ENCODE measurements around the gene DOCK4. TPM values are rescaled to one million over a fixed set of nuclear protein-coding genes. Genes with fewer than 3 reads are reported as not detected.

Gene DOCK4
- total RNA-seq, 1 donor from 2014 or later: 43.5 TPM

GRCh38 chr7:112052993-112053736 is 153.0 kb downstream of the DOCK4 start:
- Histone ChIP-seq H3K4me3 (no peak overlapping the region), H3K9me3 (no peaks in the 10 kb centered on the region), H3K36me3 (no peaks in the 10 kb centered on the region), H3K27ac (no peak overlapping the region), H3K27me3 (no peaks in the 10 kb centered on the region), H3K4me1 (no peaks in the 10 kb centered on the region)
- intact Hi-C loops (cut with DNase I): no loop called here
- TF ChIP-seq CTCF (IDR thresholded peaks at IDR 0.05): no peak
- no peak for DNase-seq (ENCODE audit: low spot score in 2 of 2)

GRCh38 chr7:112052498-112052897 is 153.7 kb downstream of the DOCK4 start:
- intact Hi-C loops (cut with DNase I): no loop called here
- no peak overlapping the region for H3K27ac ChIP-seq
- no peak for TF ChIP-seq CTCF (IDR thresholded peaks at IDR 0.05)

GRCh38 chr7:112050250-112050881 is 155.8 kb downstream of the DOCK4 start:
- intact Hi-C loops (cut with DNase I): no loop called here
- H3K27ac ChIP-seq: no peak overlapping the region

More at GRCh38 chr7:112052498-112052897, 153.7 kb downstream of the DOCK4 start:
- H3K4me3 ChIP-seq: no peak overlapping the region
- no peaks in the 10 kb centered on the region for H3K36me3 ChIP-seq
- peaks cover 0 to 4% of the 10 kb centered on the region in 2 donors for H3K9me3 ChIP-seq
- H3K4me1 ChIP-seq: no peaks in the 10 kb centered on the region
- H3K27me3 ChIP-seq: no peaks in the 10 kb centered on the region
- DNase-seq (ENCODE audit: low spot score in 2 of 2): no peak

GRCh38 chr7:112049555-112050249 is 156.5 kb downstream of the DOCK4 start:
- Histone ChIP-seq H3K27me3 (no peaks in the 10 kb centered on the region), H3K9me3 (peaks cover 0 to 6% of the 10 kb centered on the region in 2 donors), H3K4me3 (no peak overlapping the region), H3K27ac (no peak overlapping the region), H3K36me3 (no peaks in the 10 kb centered on the region), H3K4me1 (no peaks in the 10 kb centered on the region)
- intact Hi-C loops (cut with DNase I): no loop called here
- DNase-seq (ENCODE audit: low spot score in 2 of 2): no peak
- no peak for TF ChIP-seq CTCF (IDR thresholded peaks at IDR 0.05)

More at GRCh38 chr7:112050250-112050881, 155.8 kb downstream of the DOCK4 start:
- Histone ChIP-seq H3K36me3 (no peaks in the 10 kb centered on the region), H3K9me3 (peaks cover 0 to 6% of the 10 kb centered on the region in 2 donors), H3K4me1 (no peaks in the 10 kb centered on the region), H3K27me3 (no peaks in the 10 kb centered on the region), H3K4me3 (no peak overlapping the region)
- TF ChIP-seq CTCF (IDR thresholded peaks at IDR 0.05): no peak
- DNase-seq (ENCODE audit: low spot score in 2 of 2): no peak

- Histone ChIP-seq H3K36me3 (no peaks in the 10 kb centered on the region), H3K4me1 (no peaks in the 10 kb centered on the region), H3K4me3 (no peak overlapping the region), H3K27me3 (no peaks in the 10 kb centered on the region), H3K27ac (no peak overlapping the region), H3K9me3 (peaks cover 0 to 6% of the 10 kb centered on the region in 2 donors)
- TF ChIP-seq CTCF (IDR thresholded peaks at IDR 0.05): no peak
- intact Hi-C loops (cut with DNase I): no loop called here
- DNase-seq (ENCODE audit: low spot score in 2 of 2): no peak
These were observed 158.8 kb downstream of the DOCK4 start for GRCh38 chr7:112047421-112047820.
